ENCODE results near the gene DIPK1A. TPM values are rescaled to one million over a fixed set of nuclear protein-coding genes. Genes with fewer than 3 reads are reported as not detected.
"Not testable (repeated sequence)": the region's sequence is repeated elsewhere in the genome, so short reads cannot be mapped to it uniquely, and the experiment has no call there.

DIPK1A gene
- total RNA-seq, 4 donors from 2014 or later = 3.8 to 7.6 (median 6.7) TPM

DNA sequence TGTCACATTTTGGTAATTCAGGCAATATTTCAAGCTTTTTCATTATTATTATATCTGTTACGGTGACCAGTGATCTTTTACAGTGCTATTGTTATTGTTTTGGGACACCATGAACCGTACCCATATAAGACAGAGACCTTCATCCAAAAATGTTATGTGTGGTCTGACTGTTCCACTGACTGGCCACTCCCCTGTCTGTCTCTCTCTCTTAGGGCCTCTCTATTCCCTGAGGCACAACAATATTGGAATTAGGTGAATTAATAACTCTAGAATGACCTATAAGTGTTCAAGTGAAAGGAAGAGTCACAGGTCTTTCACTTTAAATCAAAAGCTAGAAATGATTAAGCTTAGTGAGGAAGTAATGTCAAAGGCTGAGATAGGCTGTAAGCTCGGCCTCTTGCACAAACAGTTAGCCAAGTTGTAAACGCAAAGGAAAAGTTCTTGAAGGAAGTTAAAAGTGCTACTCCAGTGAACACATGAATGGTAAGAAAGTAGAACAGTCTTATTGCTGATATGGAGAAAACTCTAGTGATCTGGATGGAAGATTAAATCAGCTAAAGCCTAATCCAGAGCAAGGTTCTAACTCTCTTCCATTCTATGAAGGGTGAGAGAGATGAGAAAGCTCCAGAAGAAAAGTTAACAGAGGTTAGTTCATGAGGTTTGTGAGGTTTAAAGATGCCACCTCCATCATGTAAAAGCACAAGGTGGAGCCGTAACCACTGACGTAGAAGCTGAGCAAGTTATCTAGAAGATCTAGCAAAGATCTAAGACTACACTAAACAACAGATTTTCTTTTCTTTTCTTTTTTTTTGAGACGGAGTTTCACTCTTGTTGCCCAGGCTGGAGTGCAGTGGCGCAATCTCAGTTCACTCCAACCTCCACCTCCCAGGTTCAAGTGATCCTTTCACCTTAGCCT, 19.7 kb upstream of the DIPK1A start:
- DNase-seq (ENCODE audit: low spot score in 2 of 2) = no peak
- 79 to 88% methylated on average over 8 of the region's 8 CpGs for WGBS, 2 donors
- intact Hi-C loops (cut with DNase I; ENCODE audit: low total_unique reads) = no loop called here
- no peak overlapping the region for H3K4me3 ChIP-seq (ENCODE audit: low read depth, poor library complexity, severe bottlenecking)
- TF ChIP-seq POLR2A (IDR thresholded peaks at IDR 0.05) = no peak
- TF ChIP-seq, protein P1, sequence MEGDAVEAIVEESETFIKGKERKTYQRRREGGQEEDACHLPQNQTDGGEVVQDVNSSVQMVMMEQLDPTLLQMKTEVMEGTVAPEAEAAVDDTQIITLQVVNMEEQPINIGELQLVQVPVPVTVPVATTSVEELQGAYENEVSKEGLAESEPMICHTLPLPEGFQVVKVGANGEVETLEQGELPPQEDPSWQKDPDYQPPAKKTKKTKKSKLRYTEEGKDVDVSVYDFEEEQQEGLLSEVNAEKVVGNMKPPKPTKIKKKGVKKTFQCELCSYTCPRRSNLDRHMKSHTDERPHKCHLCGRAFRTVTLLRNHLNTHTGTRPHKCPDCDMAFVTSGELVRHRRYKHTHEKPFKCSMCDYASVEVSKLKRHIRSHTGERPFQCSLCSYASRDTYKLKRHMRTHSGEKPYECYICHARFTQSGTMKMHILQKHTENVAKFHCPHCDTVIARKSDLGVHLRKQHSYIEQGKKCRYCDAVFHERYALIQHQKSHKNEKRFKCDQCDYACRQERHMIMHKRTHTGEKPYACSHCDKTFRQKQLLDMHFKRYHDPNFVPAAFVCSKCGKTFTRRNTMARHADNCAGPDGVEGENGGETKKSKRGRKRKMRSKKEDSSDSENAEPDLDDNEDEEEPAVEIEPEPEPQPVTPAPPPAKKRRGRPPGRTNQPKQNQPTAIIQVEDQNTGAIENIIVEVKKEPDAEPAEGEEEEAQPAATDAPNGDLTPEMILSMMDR (IDR thresholded peaks at IDR 0.05) = no peak

DNA sequence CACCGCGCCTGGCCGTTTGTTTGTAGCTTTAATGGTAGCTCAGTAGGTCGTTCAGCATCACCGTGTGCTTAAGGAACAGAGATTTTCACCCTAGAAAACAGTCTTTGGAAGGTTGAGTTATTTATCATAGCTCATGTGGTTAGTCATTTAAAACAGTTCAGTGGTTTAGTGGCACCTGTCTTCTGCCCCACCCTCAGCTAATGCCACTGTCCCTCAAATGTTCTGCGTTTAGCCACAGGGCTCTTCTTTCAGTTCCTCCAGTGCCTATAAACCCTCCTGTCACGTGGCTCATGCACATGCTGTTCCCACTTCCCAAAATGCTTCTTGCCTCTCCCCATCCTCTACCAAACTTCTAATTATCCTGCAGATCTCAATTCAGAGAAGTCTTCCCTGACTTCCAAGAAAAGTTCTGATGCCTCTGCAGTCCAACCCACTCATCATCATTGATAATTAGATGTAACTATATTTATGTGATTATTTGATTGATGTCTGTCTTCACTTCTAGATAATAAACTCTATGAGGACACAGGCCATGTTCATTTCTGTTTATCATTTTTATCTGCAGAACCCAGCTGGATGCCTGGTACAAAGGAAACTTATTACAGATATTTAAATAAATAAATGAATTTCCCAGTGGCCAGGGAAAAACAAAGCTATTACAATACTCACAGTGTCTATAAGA, 14.4 kb upstream of the DIPK1A start:
- peak in 1 of 2 donors; percentile 77 for DNase-seq (ENCODE audit: low spot score in 2 of 2)
- WGBS, 2 donors = 85 to 86% methylated on average over 7 of the region's 7 CpGs
- intact Hi-C loops (cut with DNase I; ENCODE audit: low total_unique reads) = no loop called here
- no peak overlapping the region for H3K4me3 ChIP-seq (ENCODE audit: low read depth, poor library complexity, severe bottlenecking)
- no peak for TF ChIP-seq POLR2A (IDR thresholded peaks at IDR 0.05)
- TF ChIP-seq, protein P1 (IDR thresholded peaks at IDR 0.05) = no peak

DNA sequence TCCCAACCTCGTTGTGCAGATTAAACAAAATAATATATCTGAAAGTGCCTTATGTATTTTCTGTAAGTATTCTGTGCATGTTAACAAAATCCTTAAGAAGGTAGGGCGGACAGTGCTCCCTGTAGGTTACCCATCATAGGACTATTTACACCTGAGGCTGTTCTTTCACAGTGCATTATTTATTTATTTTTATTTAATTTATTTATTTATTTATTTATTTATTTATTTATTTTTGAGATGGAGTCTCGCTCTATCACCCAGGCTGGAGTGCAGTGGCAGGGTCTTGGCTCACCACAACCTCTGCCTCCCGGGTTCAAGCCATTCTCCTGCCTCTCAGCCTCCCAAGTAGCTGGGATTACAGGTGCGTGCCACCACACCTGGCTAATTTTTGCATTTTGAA, 12.8 kb upstream of the DIPK1A start:
- intact Hi-C loops (cut with DNase I; ENCODE audit: low total_unique reads); H3K4me3 ChIP-seq (ENCODE audit: low read depth, poor library complexity, severe bottlenecking); DNase-seq (ENCODE audit: low spot score in 2 of 2): not testable (repeated sequence)
- WGBS, 2 donors = 71 to 90% methylated on average over 5 of the region's 5 CpGs

DNA sequence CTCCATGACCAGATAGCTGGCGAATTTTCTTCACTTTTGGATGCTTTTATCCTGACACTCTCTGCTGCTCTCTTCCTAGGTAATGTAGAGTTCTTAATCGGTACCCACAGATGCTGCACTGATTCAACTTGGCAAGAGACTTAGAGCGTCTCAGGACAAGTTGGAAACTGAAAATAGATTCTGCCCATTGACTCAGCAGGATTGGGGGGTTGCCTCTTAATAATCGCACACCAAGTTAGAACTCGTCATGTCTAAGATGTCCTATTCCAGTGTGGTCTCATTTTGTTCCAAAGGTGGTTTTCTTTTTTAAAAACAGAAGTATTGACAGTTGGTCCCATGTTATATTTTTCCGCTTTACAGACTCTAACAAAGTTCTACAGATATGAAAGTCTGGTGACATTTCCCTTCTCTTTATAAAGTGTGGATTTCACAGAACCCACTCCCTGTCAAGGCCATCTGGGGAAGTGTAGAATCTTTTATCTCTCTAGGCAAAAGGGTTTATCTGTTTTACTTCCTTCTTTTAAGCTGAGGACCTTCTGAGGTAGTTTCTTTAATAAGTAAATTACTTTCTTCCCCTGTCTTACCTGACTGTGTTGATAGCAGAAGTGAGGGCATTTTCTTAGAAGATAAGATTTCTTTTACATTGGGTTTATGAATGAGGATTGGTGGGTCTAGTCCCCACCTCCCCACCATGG, 12.1 kb upstream of the DIPK1A start:
- DNase-seq (ENCODE audit: low spot score in 2 of 2) = no peak
- WGBS, 2 donors = 40 to 56% methylated on average over 6 of the region's 6 CpGs
- no peak overlapping the region for H3K4me3 ChIP-seq (ENCODE audit: low read depth, poor library complexity, severe bottlenecking)
- TF ChIP-seq, protein P1 (IDR thresholded peaks at IDR 0.05) = no peak
- TF ChIP-seq POLR2A (IDR thresholded peaks at IDR 0.05) = no peak
- intact Hi-C loops (cut with DNase I; ENCODE audit: low total_unique reads) = no loop called here

DNA sequence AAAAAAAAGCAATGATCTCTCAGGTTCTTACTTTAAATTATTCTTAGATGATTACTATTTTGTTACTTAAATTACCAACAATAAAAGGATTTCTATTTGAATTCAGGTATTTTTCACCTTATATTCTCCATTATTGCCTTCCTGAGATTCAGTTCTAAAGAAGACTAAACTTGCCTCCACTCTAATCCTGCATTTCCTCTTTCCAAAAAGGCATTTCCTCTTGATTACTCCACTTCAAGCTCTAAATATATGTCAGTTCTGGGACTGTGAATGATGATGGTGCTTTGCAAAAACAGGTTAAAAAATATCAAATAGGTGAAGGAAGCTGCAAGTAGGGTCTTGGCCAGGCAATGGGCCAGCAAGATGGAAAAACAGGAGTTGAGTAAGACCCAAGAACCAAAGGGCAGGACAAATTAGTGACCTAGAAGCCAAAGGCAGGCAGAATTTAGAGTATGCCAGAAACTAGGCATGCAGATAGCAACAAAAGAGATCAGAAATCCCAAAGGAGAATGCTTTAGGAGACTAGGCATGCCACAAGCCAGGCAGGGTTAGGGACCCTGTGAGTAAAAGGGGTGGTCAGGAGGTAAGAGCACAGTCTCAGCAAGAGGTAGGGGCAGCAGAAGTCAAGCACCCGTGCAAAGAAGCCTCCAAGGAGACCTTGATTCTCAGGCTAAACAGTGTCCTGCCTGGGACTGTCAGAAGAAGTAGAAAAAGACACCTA, 11.3 kb upstream of the DIPK1A start:
- intact Hi-C loops (cut with DNase I; ENCODE audit: low total_unique reads) = no loop called here
- whole genome bisulfite sequencing, 2 donors = 7 to 33% methylated on average over 1 of the region's 1 CpG
- TF ChIP-seq, protein P1 (IDR thresholded peaks at IDR 0.05) = no peak
- TF ChIP-seq POLR2A (IDR thresholded peaks at IDR 0.05) = no peak
- H3K4me3 ChIP-seq (ENCODE audit: low read depth, poor library complexity, severe bottlenecking) = no peak overlapping the region
- DNase-seq (ENCODE audit: low spot score in 2 of 2) = no peak

DNA sequence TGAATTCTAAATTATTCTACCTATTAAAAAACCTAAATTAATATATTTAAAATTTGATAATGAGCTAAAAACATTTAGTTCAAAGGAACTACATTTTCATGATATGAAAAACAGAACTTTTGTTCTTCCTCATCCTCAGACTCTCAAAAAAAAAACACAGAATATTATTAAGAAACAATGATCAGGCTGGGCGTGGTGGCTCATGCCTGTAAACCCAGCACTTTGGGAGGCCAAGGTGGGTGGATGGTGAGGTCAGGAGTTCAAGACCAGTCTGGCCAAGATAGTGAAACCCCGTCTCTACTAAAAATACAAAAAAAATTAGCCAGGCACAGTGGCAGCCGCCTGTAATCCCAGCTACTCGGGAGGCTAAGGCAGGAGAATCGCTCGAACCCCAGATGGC, 10.7 kb upstream of the DIPK1A start:
- DNase-seq (ENCODE audit: low spot score in 2 of 2); intact Hi-C loops (cut with DNase I; ENCODE audit: low total_unique reads); H3K4me3 ChIP-seq (ENCODE audit: low read depth, poor library complexity, severe bottlenecking): not testable (repeated sequence)
- WGBS, 2 donors = 64 to 68% methylated on average over 6 of the region's 6 CpGs
